Naive thymus-derived CD8-positive, alpha-beta T cell (primary cell): ENCODE measurements around the gene ADGRG3. TPM values are rescaled to one million over a fixed set of nuclear protein-coding genes. Genes with fewer than 3 reads are reported as not detected.

ENCODE experiments used
- ATAC-seq, 2 donors: fragments of 150-1000 bp; cut with Tn5 transposase in 1 of 2; sonication (Bioruptor Pico), chemical (Tn5 transposase) in 1 of 2; 1 replicate in 1 of 2; 2 replicates in 1 of 2; pipeline ENCODE4 v1.10.0; 2021; ENCODE audit warnings: mild to moderate bottlenecking in 2 of 2, moderate library complexity in 2 of 2
- POLR2A ChIA-PET: fragments of 350-600 bp; sonication (Branson Sonifier 250); formaldehyde crosslinking; loops from one replicate; lab custom pipeline; 2021; ENCODE audit warnings: antibody characterized with exemption; lab: Charles Lee
- DNase-seq, 10 donors: peaks; one replicate each; pipeline versions ENCODE4 v3.0.0 to v3.0.0-alpha.2; 2020 to 2022
- H3K27ac Mint-ChIP-seq, 10 donors: one replicate each; pipeline ENCODE4 v1.8.0; 2020 to 2022; ENCODE audit warnings: mild to moderate bottlenecking in 10 of 10, mixed read lengths in 10 of 10, moderate library complexity in 4 of 10, inconsistent platforms in 1 of 10
- H3K27me3 Mint-ChIP-seq, 5 donors: one replicate each; pipeline ENCODE4 v1.8.0; 2021 to 2022; ENCODE audit warnings: mixed read lengths in 5 of 5
- H3K36me3 Mint-ChIP-seq, 3 donors: one replicate each; pipeline ENCODE4 v1.8.0; 2020 to 2022; ENCODE audit warnings: mixed read lengths in 3 of 3, mild to moderate bottlenecking in 2 of 3, inconsistent platforms in 1 of 3
- H3K4me1 Mint-ChIP-seq, 4 donors: one replicate each; pipeline ENCODE4 v1.8.0; 2021 to 2022; ENCODE audit warnings: mixed read lengths in 4 of 4
- H3K4me3 Mint-ChIP-seq, 10 donors: one replicate each; pipeline ENCODE4 v1.8.0; 2020 to 2022; ENCODE audit warnings: mild to moderate bottlenecking in 10 of 10, mixed read lengths in 10 of 10, moderate library complexity in 6 of 10, inconsistent platforms in 1 of 10
- H3K9me3 Mint-ChIP-seq, 9 donors: one replicate each; pipeline ENCODE4 v1.8.0; 2020 to 2022; ENCODE audit warnings: mixed read lengths in 9 of 9, mild to moderate bottlenecking in 3 of 9, inconsistent platforms in 1 of 9, moderate library complexity in 1 of 9
- polyA plus RNA-seq, 3 donors: library from polyadenylated mRNA; unstranded; fragments of 300-500 nt; fragmentation: Illumina TruSeq; gene quantifications; one replicate each; pipeline ENCODE4 v1.2.3, GENCODE V29; 2021
- total RNA-seq, 8 experiments: library from RNA in 2 of 8; stranded (reverse) in 2 of 8; gene quantifications; one replicate each; pipeline ENCODE4 v1.2.3 and lab custom pipeline; 2021 to 2026

Gene ADGRG3
- total and polyA plus RNA-seq, 5 experiments from 2014 or later, result not detected

GRCh38 chr16:57694725-57695679, 26.9 kb downstream of the ADGRG3 start, which contains the start of gene DRC7:
DRC7 (plus strand) TSS chr16:57694806; CDS start chr16:57697950, 3,144 bp downstream.
- no peaks in the 10 kb centered on the region for H3K9me3 Mint-ChIP-seq
- peak within 1 kb of the TSS in 8 of 10 donors; percentile 5 to 81 (median 58) for H3K27ac Mint-ChIP-seq
- no peaks in the 10 kb centered on the region for H3K36me3 Mint-ChIP-seq
- peak in 2 of 10 donors; percentile 4 to 13 for DNase-seq
- peaks cover 0 to 1% (median 0%) of the 10 kb centered on the region in 5 donors for H3K27me3 Mint-ChIP-seq
- peak in 1 of 2 donors; percentile 35 for ATAC-seq
- H3K4me3 Mint-ChIP-seq, result peak within 1 kb of the TSS in 8 of 10 donors; percentile 28 to 80 (median 56)
- peaks cover 12 to 27% (median 20%) of the 10 kb centered on the region in 4 donors for H3K4me1 Mint-ChIP-seq
- POLR2A ChIA-PET, result no interaction called here

DNA sequence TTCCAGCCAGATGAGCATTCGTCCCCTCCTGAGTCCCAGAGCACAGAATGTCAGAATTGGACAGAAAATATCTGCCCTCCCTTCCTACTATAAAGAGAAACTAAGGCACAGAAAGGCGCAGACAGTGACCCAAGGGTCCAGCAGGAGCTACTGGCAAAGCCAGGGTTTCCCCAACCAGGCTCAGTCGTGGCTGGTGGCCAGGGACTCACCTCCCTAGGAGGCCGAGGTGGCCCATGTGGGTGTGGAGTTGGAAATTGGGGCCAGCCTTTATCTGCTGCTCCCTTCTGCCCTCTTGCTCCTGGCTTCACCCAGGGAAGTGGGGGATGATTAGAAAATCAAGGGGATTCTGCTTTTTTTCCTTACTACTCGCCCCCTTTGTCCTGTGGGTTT, 27.6 kb downstream of the ADGRG3 start:
- Mint-ChIP-seq H3K36me3 (no peaks in the 10 kb centered on the region), H3K4me1 (peaks cover 10 to 20% (median 14%) of the 10 kb centered on the region in 4 donors), H3K27ac (peak overlapping the region in 2 of 10 donors; percentile 53 to 64), H3K27me3 (peaks cover 0 to 1% (median 0%) of the 10 kb centered on the region in 5 donors), H3K9me3 (no peaks in the 10 kb centered on the region), H3K4me3 (no peak overlapping the region)
- POLR2A ChIA-PET, result no interaction called here
- ATAC-seq (no peak), DNase-seq (no peak)

DNA sequence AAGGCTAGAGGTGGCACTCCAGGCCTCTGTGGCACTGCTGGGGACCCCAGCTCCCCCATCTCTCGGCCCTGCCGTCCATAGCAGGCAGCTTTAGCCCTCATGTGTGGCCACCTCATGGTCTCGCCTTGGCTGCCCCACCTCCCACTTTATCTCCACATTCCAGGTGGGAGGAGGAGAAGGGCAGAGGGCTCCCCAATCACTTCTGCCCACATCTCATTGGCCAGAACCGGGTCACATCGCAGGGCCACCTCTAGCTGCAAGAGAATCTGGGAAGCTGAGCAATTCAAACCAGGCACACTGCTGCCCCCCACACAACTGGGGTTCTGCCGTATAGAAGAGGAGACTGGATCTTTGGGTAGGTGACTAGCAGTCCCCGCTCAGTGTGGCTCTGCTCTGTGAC, 28.1 kb downstream of the ADGRG3 start:
- Mint-ChIP-seq H3K4me3 (no peak overlapping the region), H3K27me3 (peaks cover 0 to 1% (median 0%) of the 10 kb centered on the region in 5 donors), H3K9me3 (no peaks in the 10 kb centered on the region), H3K4me1 (peaks cover 10 to 18% (median 11%) of the 10 kb centered on the region in 4 donors), H3K36me3 (no peaks in the 10 kb centered on the region), H3K27ac (no peak overlapping the region)
- POLR2A ChIA-PET, result interaction anchor here (0.6 kb wide), 1 partner anchor 450 kb away, joined by 3 read pairs; no protein-coding TSS in a partner anchor
- DNase-seq (no peak), ATAC-seq (no peak)

- POLR2A ChIA-PET, result no interaction called here
- H3K4me3 Mint-ChIP-seq, result no peak overlapping the region
These were observed 29.9 kb downstream of the ADGRG3 start for GRCh38 chr16:57697896-57698537.

DNA sequence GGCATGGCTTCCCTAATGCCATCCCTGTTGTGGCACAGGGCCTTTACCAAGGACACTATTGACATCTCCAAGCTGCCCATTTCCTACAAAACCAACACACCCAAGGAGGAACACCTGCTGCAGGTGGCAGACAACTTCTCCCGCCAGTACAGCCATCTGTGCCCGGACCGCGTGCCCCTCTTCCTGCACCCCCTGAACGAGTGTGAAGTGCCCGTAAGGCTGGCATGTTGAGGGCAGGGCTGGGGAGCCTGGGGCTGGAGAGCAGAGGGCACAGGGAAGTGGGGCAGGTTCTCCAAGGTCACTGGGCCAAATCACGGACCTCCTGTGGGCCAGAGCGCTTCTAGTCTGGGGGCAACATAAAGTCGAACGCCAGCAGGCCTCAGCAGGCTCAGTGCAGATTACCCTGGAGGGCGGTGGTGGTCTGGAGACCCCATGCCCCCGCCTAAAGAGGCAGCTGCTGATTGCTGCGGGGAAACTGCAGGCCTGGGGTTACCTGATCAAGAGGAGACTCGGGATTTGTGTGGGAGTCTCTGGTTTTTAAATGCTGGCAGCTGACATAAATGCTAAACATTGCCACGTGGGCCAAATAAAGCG, 30.8 kb downstream of the ADGRG3 start:
- ATAC-seq (no peak), DNase-seq (no peak)
- H3K4me3 Mint-ChIP-seq, result no peak overlapping the region
- no peak overlapping the region for H3K27ac Mint-ChIP-seq
- peaks cover 6 to 17% (median 11%) of the 10 kb centered on the region in 4 donors for H3K4me1 Mint-ChIP-seq
- H3K27me3 Mint-ChIP-seq, result peaks cover 0 to 1% (median 0%) of the 10 kb centered on the region in 5 donors
- POLR2A ChIA-PET, result no interaction called here
- no peaks in the 10 kb centered on the region for H3K9me3 Mint-ChIP-seq
- H3K36me3 Mint-ChIP-seq, result no peaks in the 10 kb centered on the region

More at GRCh38 chr16:57697896-57698537, 29.9 kb downstream of the ADGRG3 start:
- Mint-ChIP-seq H3K27ac (peak overlapping the region in 2 of 10 donors; percentile 15 to 35), H3K9me3 (no peaks in the 10 kb centered on the region), H3K27me3 (peaks cover 0 to 1% (median 0%) of the 10 kb centered on the region in 5 donors), H3K4me1 (peaks cover 6 to 18% (median 11%) of the 10 kb centered on the region in 4 donors), H3K36me3 (no peaks in the 10 kb centered on the region)
- DNase-seq (no peak), ATAC-seq (no peak)

GRCh38 chr16:57699481-57699880, 31.4 kb downstream of the ADGRG3 start:
- Mint-ChIP-seq H3K36me3 (no peaks in the 10 kb centered on the region), H3K4me3 (no peak overlapping the region), H3K4me1 (peaks cover 8 to 11% (median 10%) of the 10 kb centered on the region in 4 donors), H3K9me3 (no peaks in the 10 kb centered on the region), H3K27me3 (peaks cover 0 to 1% (median 0%) of the 10 kb centered on the region in 5 donors), H3K27ac (no peak overlapping the region)
- POLR2A ChIA-PET, result no interaction called here
- ATAC-seq (no peak), DNase-seq (no peak)

DNA sequence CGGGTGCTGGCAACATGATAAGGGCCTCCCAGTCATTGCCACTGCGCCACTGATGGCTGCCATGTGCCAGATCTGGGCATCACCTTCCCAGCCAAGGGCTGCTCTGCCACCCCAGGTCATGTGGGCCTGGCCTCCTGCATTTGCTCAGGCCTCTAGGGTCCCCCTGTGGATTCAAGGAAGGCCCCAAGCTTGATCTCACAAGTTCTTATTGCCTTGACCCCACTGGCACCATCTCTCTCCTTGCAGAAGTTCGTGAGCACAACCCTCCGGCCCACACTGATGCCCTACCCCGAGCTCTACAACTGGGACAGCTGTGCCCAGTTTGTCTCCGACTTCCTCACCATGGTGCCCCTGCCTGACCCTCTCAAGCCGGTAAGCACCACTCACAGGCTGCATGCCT, 31.8 kb downstream of the ADGRG3 start:
- Mint-ChIP-seq H3K27me3 (peaks cover 0 to 1% (median 0%) of the 10 kb centered on the region in 5 donors), H3K4me1 (peaks cover 5 to 7% (median 6%) of the 10 kb centered on the region in 4 donors), H3K36me3 (no peaks in the 10 kb centered on the region), H3K27ac (peak overlapping the region in 1 of 10 donors; percentile 8), H3K4me3 (no peak overlapping the region), H3K9me3 (no peaks in the 10 kb centered on the region)
- ATAC-seq (no peak), DNase-seq (no peak)
- POLR2A ChIA-PET, result no interaction called here

DNA sequence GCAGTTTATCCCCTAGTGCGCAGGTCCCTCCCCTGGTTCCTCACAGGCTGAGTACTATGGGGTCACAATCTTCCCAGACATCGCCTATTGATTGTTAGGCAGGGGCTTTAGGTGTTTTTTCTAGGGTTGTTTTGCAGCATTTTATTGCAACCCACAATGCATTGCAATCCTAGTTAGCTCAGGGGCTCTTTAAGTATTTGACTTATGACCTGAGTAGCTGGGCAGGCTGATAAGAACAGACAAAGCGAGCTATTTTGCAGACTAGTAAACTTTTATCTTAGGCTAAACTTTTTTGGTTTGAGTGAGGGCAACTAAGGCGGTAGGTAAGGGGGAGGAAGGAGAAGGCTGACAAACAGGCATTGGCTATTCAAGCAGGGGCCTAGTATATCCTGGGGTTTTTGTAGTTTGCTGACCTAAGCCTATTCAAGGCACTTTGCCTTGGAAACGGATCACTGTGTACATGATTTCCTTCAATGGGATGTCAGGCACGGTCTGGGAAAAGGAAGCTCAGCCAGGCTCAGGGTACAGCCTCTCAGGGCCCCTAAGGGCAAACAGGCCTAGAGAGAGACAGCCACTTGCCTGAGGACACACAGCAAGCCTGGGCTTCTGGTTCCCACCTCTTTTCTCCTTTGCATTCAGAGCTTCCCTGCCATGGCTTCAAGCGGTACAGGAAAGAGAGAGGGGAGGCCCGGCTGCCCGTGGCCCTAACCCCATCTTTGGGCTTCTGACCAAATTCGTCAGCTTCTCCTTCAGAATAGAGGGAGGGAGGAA, 32.9 kb downstream of the ADGRG3 start:
- no peaks in the 10 kb centered on the region for H3K36me3 Mint-ChIP-seq
- H3K27ac Mint-ChIP-seq, result no peak overlapping the region
- POLR2A ChIA-PET, result no interaction called here
- H3K4me1 Mint-ChIP-seq, result peaks cover 0 to 2% (median 0%) of the 10 kb centered on the region in 4 donors
- H3K9me3 Mint-ChIP-seq, result peaks cover 0 to 1% (median 0%) of the 10 kb centered on the region in 9 donors
- H3K4me3 Mint-ChIP-seq, result no peak overlapping the region
- peaks cover 0 to 1% (median 0%) of the 10 kb centered on the region in 5 donors for H3K27me3 Mint-ChIP-seq
- no peak for ATAC-seq
- no peak for DNase-seq

- H3K4me1 Mint-ChIP-seq, result peaks cover 0 to 2% (median 0%) of the 10 kb centered on the region in 4 donors
- H3K9me3 Mint-ChIP-seq, result peaks cover 0 to 5% (median 0%) of the 10 kb centered on the region in 9 donors
- no peaks in the 10 kb centered on the region for H3K36me3 Mint-ChIP-seq
- peak overlapping the region in 1 of 10 donors; percentile 41 for H3K27ac Mint-ChIP-seq
- POLR2A ChIA-PET, result no interaction called here
- H3K4me3 Mint-ChIP-seq, result no peak overlapping the region
- no peak for ATAC-seq
- H3K27me3 Mint-ChIP-seq, result peaks cover 0 to 5% (median 1%) of the 10 kb centered on the region in 5 donors
- DNase-seq, result no peak
These were observed 33.8 kb downstream of the ADGRG3 start for GRCh38 chr16:57701759-57702371.

DNA sequence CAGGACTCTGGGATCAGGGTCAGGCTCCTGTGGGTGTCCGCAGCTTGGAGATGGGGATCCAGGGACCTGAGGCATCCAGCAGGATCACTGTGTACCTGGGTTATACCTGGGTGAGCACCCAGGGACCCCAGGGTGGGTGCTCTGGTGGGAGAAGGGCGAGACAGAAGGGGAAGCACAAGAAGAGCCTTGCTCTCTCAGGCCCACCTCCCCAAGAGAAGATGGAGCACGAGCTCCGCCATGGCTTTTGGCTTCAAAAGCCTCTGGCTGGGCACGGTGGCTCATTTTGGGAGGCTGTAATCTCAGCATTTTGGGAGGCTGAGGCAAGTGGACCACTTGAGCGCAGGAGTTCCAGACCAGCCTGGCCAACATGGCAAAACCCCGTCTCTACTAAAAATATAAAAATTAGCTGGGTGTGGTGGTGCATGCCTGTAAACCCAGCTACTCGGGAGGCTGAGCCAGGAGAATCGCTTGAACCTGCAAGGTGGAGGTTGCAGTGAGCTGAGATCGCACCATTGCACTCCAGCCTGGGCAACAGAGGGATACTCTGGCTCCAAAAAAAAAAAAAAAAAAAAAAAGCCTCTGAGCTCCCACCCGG, 35.4 kb downstream of the ADGRG3 start:
- DNase-seq, result no peak
- Mint-ChIP-seq H3K27me3 (peaks cover 0 to 12% (median 2%) of the 10 kb centered on the region in 5 donors), H3K4me3 (no peak overlapping the region), H3K36me3 (no peaks in the 10 kb centered on the region), H3K4me1 (peaks cover 0 to 2% (median 0%) of the 10 kb centered on the region in 4 donors), H3K9me3 (peaks cover 0 to 10% (median 0%) of the 10 kb centered on the region in 9 donors), H3K27ac (peak overlapping the region in 1 of 10 donors; percentile 66)
- no peak for ATAC-seq
- POLR2A ChIA-PET, result interaction anchor here (0.6 kb wide), 1 partner anchor 816 kb away, joined by 3 read pairs; no protein-coding TSS in a partner anchor
